ENCODE data around the gene ULBP1.
"Not testable (repeated sequence)": the region's sequence is repeated elsewhere in the genome, so short reads cannot be mapped to it uniquely, and the experiment has no call there.

The ULBP1 gene

GRCh38 chr6:149990661-149991471 lies 27.1 kb downstream of the ULBP1 start:
- H3K27me3 Mint-ChIP-seq: peaks cover 73% of the 10 kb centered on the region
- no peak overlapping the region for H3K27ac Mint-ChIP-seq

GRCh38 chr6:149991472-149991795 lies 27.7 kb downstream of the ULBP1 start:
- not testable (repeated sequence) for H3K36me3 Mint-ChIP-seq; H3K27ac Mint-ChIP-seq; H3K9me3 Mint-ChIP-seq (ENCODE audit: low read depth)

More at GRCh38 chr6:149990661-149991471, 27.1 kb downstream of the ULBP1 start:
- Mint-ChIP-seq H3K36me3 (no peaks in the 10 kb centered on the region), H3K4me1 (ENCODE audit: low read depth) (peaks cover 27% of the 10 kb centered on the region), H3K9me3 (ENCODE audit: low read depth) (peaks cover 7% of the 10 kb centered on the region), H3K4me3 (peak overlapping the region; percentile 76)

GRCh38 chr6:149991838-149992237 lies 28.1 kb downstream of the ULBP1 start:
- H3K9me3 Mint-ChIP-seq (ENCODE audit: low read depth): peaks cover 7% of the 10 kb centered on the region
- H3K36me3 Mint-ChIP-seq: no peaks in the 10 kb centered on the region
- peaks cover 27% of the 10 kb centered on the region for H3K4me1 Mint-ChIP-seq (ENCODE audit: low read depth)
- H3K4me3 Mint-ChIP-seq: peak overlapping the region; percentile 76
- peaks cover 73% of the 10 kb centered on the region for H3K27me3 Mint-ChIP-seq
- H3K27ac Mint-ChIP-seq: no peak overlapping the region

More at GRCh38 chr6:149991472-149991795, 27.7 kb downstream of the ULBP1 start:
- peaks cover 72% of the 10 kb centered on the region for H3K27me3 Mint-ChIP-seq
- H3K4me3 Mint-ChIP-seq: peak overlapping the region; percentile 76
- H3K4me1 Mint-ChIP-seq (ENCODE audit: low read depth): peaks cover 27% of the 10 kb centered on the region

GRCh38 chr6:149995235-149995750 lies 31.6 kb downstream of the ULBP1 start:
- H3K9me3 Mint-ChIP-seq (ENCODE audit: low read depth): no peaks in the 10 kb centered on the region
- peaks cover 59% of the 10 kb centered on the region for H3K27me3 Mint-ChIP-seq
- no peak overlapping the region for H3K27ac Mint-ChIP-seq
- no peak overlapping the region for H3K4me3 Mint-ChIP-seq
- H3K4me1 Mint-ChIP-seq (ENCODE audit: low read depth): peaks cover 15% of the 10 kb centered on the region
- H3K36me3 Mint-ChIP-seq: peaks cover 3% of the 10 kb centered on the region

GRCh38 chr6:149995971-149996370 lies 32.2 kb downstream of the ULBP1 start:
- Mint-ChIP-seq H3K9me3 (ENCODE audit: low read depth) (no peaks in the 10 kb centered on the region), H3K4me1 (ENCODE audit: low read depth) (peaks cover 17% of the 10 kb centered on the region), H3K27ac (no peak overlapping the region), H3K4me3 (no peak overlapping the region), H3K27me3 (peaks cover 58% of the 10 kb centered on the region), H3K36me3 (peaks cover 3% of the 10 kb centered on the region)

GRCh38 chr6:149999636-150000035 lies 35.9 kb downstream of the ULBP1 start:
- Mint-ChIP-seq H3K4me3 (no peak overlapping the region), H3K36me3 (peaks cover 3% of the 10 kb centered on the region), H3K9me3 (ENCODE audit: low read depth) (no peaks in the 10 kb centered on the region), H3K27me3 (peaks cover 30% of the 10 kb centered on the region), H3K4me1 (ENCODE audit: low read depth) (peaks cover 27% of the 10 kb centered on the region), H3K27ac (no peak overlapping the region)

GRCh38 chr6:150001295-150002008 lies 37.7 kb downstream of the ULBP1 start:
- peak overlapping the region; percentile 77 for H3K27ac Mint-ChIP-seq

GRCh38 chr6:150002710-150003109 lies 39.0 kb downstream of the ULBP1 start:
- Mint-ChIP-seq H3K27ac (no peak overlapping the region), H3K4me3 (no peak overlapping the region), H3K9me3 (ENCODE audit: low read depth) (no peaks in the 10 kb centered on the region), H3K27me3 (peaks cover 10% of the 10 kb centered on the region), H3K36me3 (no peaks in the 10 kb centered on the region), H3K4me1 (ENCODE audit: low read depth) (peaks cover 38% of the 10 kb centered on the region)

More at GRCh38 chr6:150001295-150002008, 37.7 kb downstream of the ULBP1 start:
- Mint-ChIP-seq H3K9me3 (ENCODE audit: low read depth) (no peaks in the 10 kb centered on the region), H3K4me3 (peak overlapping the region; percentile 43), H3K27me3 (peaks cover 21% of the 10 kb centered on the region), H3K36me3 (peaks cover 3% of the 10 kb centered on the region), H3K4me1 (ENCODE audit: low read depth) (peaks cover 34% of the 10 kb centered on the region)

GRCh38 chr6:150003599-150003998 lies 39.9 kb downstream of the ULBP1 start:
- not testable (repeated sequence) for H3K27ac Mint-ChIP-seq; H3K36me3 Mint-ChIP-seq; H3K9me3 Mint-ChIP-seq (ENCODE audit: low read depth)
- Mint-ChIP-seq H3K27me3 (peaks cover 12% of the 10 kb centered on the region), H3K4me1 (ENCODE audit: low read depth) (peaks cover 38% of the 10 kb centered on the region), H3K4me3 (peak overlapping the region; percentile 27)

GRCh38 chr6:150004101-150004782 lies 40.5 kb downstream of the ULBP1 start:
- H3K36me3 Mint-ChIP-seq: no peaks in the 10 kb centered on the region
- no peaks in the 10 kb centered on the region for H3K9me3 Mint-ChIP-seq (ENCODE audit: low read depth)
- peaks cover 16% of the 10 kb centered on the region for H3K27me3 Mint-ChIP-seq
- H3K4me3 Mint-ChIP-seq: peak overlapping the region; percentile 84
- H3K27ac Mint-ChIP-seq: no peak overlapping the region
- peaks cover 38% of the 10 kb centered on the region for H3K4me1 Mint-ChIP-seq (ENCODE audit: low read depth)

GRCh38 chr6:150004783-150005717 lies 41.3 kb downstream of the ULBP1 start:
- H3K36me3 Mint-ChIP-seq: no peaks in the 10 kb centered on the region
- H3K27me3 Mint-ChIP-seq: peaks cover 17% of the 10 kb centered on the region

GRCh38 chr6:150005761-150006651 lies 42.3 kb downstream of the ULBP1 start:
- peaks cover 30% of the 10 kb centered on the region for H3K4me1 Mint-ChIP-seq (ENCODE audit: low read depth)
- no peak overlapping the region for H3K27ac Mint-ChIP-seq
- H3K9me3 Mint-ChIP-seq (ENCODE audit: low read depth): no peaks in the 10 kb centered on the region
- no peaks in the 10 kb centered on the region for H3K36me3 Mint-ChIP-seq
- peaks cover 18% of the 10 kb centered on the region for H3K27me3 Mint-ChIP-seq
- H3K4me3 Mint-ChIP-seq: peak overlapping the region; percentile 84

More at GRCh38 chr6:150004783-150005717, 41.3 kb downstream of the ULBP1 start:
- H3K9me3 Mint-ChIP-seq (ENCODE audit: low read depth): no peaks in the 10 kb centered on the region
- H3K27ac Mint-ChIP-seq: peak overlapping the region; percentile 64
- peaks cover 38% of the 10 kb centered on the region for H3K4me1 Mint-ChIP-seq (ENCODE audit: low read depth)
- peak overlapping the region; percentile 84 for H3K4me3 Mint-ChIP-seq

GRCh38 chr6:150006961-150007464 lies 43.3 kb downstream of the ULBP1 start:
- H3K27me3 Mint-ChIP-seq: peaks cover 22% of the 10 kb centered on the region
- H3K4me3 Mint-ChIP-seq: no peak overlapping the region
- peaks cover 21% of the 10 kb centered on the region for H3K4me1 Mint-ChIP-seq (ENCODE audit: low read depth)
- no peak overlapping the region for H3K27ac Mint-ChIP-seq
- H3K9me3 Mint-ChIP-seq (ENCODE audit: low read depth): no peaks in the 10 kb centered on the region
- H3K36me3 Mint-ChIP-seq: no peaks in the 10 kb centered on the region
